Body of pancreas (tissue), 4 donors: ENCODE data around the gene CPM.

Experiments used
- POLR2A ChIP-seq, 3 donors: fragments of 450-650 bp; IDR thresholded peaks; one replicate each; pipeline ENCODE4 v1.6.1; 2016; ENCODE audit warnings: antibody characterized with exemption in 3 of 3, mild to moderate bottlenecking in 2 of 3
- TF ChIP-seq, protein P1 (sequence below), 7 experiments: fragments of 450-650 bp in 4 of 7; fragments of 200-600 bp in 3 of 7; sonication (generic) in 3 of 7; IDR thresholded peaks; one replicate each; pipeline ENCODE4 v1.5.1; 2016 to 2019; ENCODE audit warnings: antibody characterized with exemption in 7 of 7

DNA sequence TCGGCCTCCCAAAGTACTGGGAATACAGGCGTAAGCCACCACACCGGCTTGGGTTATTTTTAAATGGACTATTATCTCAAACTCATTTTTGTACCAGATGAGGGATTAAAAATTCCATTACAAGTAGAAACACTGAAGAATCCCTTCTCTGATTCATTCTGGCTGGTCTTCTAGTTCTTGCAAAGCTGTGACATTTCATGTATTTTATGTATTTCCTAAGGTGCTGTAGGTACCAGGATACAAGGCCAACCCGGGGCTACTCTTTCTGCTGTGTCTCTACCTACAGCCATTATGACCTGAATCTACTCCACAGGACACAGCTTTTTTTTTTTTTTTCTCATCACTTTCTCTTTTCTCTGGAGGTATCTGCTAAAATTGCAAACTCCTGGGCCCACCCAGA, 24.9 kb downstream of the CPM start:
- TF ChIP-seq, protein P1, sequence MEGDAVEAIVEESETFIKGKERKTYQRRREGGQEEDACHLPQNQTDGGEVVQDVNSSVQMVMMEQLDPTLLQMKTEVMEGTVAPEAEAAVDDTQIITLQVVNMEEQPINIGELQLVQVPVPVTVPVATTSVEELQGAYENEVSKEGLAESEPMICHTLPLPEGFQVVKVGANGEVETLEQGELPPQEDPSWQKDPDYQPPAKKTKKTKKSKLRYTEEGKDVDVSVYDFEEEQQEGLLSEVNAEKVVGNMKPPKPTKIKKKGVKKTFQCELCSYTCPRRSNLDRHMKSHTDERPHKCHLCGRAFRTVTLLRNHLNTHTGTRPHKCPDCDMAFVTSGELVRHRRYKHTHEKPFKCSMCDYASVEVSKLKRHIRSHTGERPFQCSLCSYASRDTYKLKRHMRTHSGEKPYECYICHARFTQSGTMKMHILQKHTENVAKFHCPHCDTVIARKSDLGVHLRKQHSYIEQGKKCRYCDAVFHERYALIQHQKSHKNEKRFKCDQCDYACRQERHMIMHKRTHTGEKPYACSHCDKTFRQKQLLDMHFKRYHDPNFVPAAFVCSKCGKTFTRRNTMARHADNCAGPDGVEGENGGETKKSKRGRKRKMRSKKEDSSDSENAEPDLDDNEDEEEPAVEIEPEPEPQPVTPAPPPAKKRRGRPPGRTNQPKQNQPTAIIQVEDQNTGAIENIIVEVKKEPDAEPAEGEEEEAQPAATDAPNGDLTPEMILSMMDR (IDR thresholded peaks at IDR 0.05), result no peak
- TF ChIP-seq POLR2A (IDR thresholded peaks at IDR 0.05), result no peak
